HepG2 (cell line): Measurements from ENCODE around the gene MGAT2. TPM values are rescaled to one million over a fixed set of nuclear protein-coding genes. Genes with fewer than 3 reads are reported as not detected.
A peak's percentile ranks its signal among the peaks of the same experiment; 100 is the strongest.

ENCODE experiments used
- CEBPB ChIP-seq: IDR thresholded peaks from 2 replicates; pipeline ENCODE4 v1.6.1; 2011; ENCODE audit warnings: low read depth, low read length, improper control_type of control experiment, borderline replicate concordance
- ISL2 ChIP-seq: sonication (generic); formaldehyde crosslinking; IDR thresholded peaks from 2 replicates; pipeline ENCODE4 v1.5.0; 2020; ENCODE audit warnings: missing genetic modification reagents
- MLLT10 ChIP-seq: sonication (generic); formaldehyde crosslinking; IDR thresholded peaks from 2 replicates; pipeline ENCODE4 v1.4.0; 2020; ENCODE audit warnings: missing genetic modification reagents
- MXD4 ChIP-seq: IDR thresholded peaks from 2 replicates; pipeline ENCODE4 v1.6.1; 2016; ENCODE audit warnings: mild to moderate bottlenecking, missing biosample characterization, missing genetic modification reagents
- PLRG1 ChIP-seq: fragments of 450-650 bp; conservative IDR thresholded peaks from 2 replicates; pipeline ENCODE4 v1.6.1; 2016
- RFXAP ChIP-seq: sonication (generic); formaldehyde crosslinking; IDR thresholded peaks from 2 replicates; pipeline ENCODE4 v1.4.0; 2020; ENCODE audit warnings: missing genetic modification reagents, borderline replicate concordance
- SALL2 ChIP-seq: sonication (generic); formaldehyde crosslinking; IDR thresholded peaks from 2 replicates; pipeline ENCODE4 v1.8.1; 2023; ENCODE audit warnings: mild to moderate bottlenecking, missing genetic modification reagents, inconsistent platforms
- SNAPC2 ChIP-seq: sonication (generic); formaldehyde crosslinking; IDR thresholded peaks from 2 replicates; pipeline ENCODE4 v1.8.1; 2022; ENCODE audit warnings: mild to moderate bottlenecking, missing genetic modification reagents
- TAF15 ChIP-seq: fragments of 200-400 bp; formaldehyde crosslinking; IDR thresholded peaks from one replicate; pipeline ENCODE4 v1.6.1; 2018; ENCODE audit warnings: mild to moderate bottlenecking, low read depth, low read length; ENCODE audit not compliant: poor library complexity, severe bottlenecking
- ZEB1 ChIP-seq: IDR thresholded peaks from 2 replicates; pipeline ENCODE4 v1.6.1; 2012; ENCODE audit warnings: mild to moderate bottlenecking, low read depth, inconsistent platforms; ENCODE audit not compliant: insufficient replicate concordance
- ZFAT ChIP-seq: sonication (generic); formaldehyde crosslinking; conservative IDR thresholded peaks from 2 replicates; pipeline ENCODE4 v1.8.1; 2023; ENCODE audit warnings: missing genetic modification reagents, inconsistent platforms
- ZFY ChIP-seq: sonication (generic); formaldehyde crosslinking; IDR thresholded peaks from 2 replicates; pipeline ENCODE4 v1.4.0; 2020; ENCODE audit warnings: missing genetic modification reagents
- ZNF124 ChIP-seq: sonication (generic); formaldehyde crosslinking; IDR thresholded peaks from 2 replicates; pipeline ENCODE4 v1.4.0; 2020; ENCODE audit warnings: missing genetic modification reagents
- ZNF282 ChIP-seq: fragments of 450-650 bp; IDR thresholded peaks from 2 replicates; pipeline ENCODE4 v1.6.1; 2018; ENCODE audit not compliant: partially characterized antibody
- ZNF546 ChIP-seq: sonication (generic); formaldehyde crosslinking; conservative IDR thresholded peaks from 2 replicates; pipeline ENCODE4 v1.8.1; 2023; ENCODE audit warnings: mild to moderate bottlenecking, missing genetic modification reagents
- ZNF878 ChIP-seq: sonication (generic); formaldehyde crosslinking; IDR thresholded peaks from 2 replicates; pipeline ENCODE4 v1.8.1; 2023; ENCODE audit warnings: mild to moderate bottlenecking, missing genetic modification reagents, moderate library complexity
- ZSCAN31 ChIP-seq: sonication (generic); formaldehyde crosslinking; IDR thresholded peaks from 2 replicates; pipeline ENCODE4 v1.5.0; 2020; ENCODE audit warnings: low read depth, mild to moderate bottlenecking, missing genetic modification reagents
- polyA plus RNA-seq, 8 experiments: library from polyadenylated mRNA; depleted of rRNA in 3 of 8; stranded (reverse) in 7 of 8; unstranded in 1 of 8; fragments of >200 nt; fragmentation: Illumina TruSeq in 4 of 8; extraction: Trizol in 4 of 8; gene quantifications; 2 replicates each; pipeline versions ENCODE4 v1.2.1 to v1.2.3, GENCODE V29; 2011 to 2016; ENCODE audit warnings: low read depth in 4 of 8, missing spikeins in 1 of 8, mixed read lengths in 1 of 8; ENCODE audit not compliant: insufficient read depth in 1 of 8
- total RNA-seq, 5 experiments: library from RNA; depleted of rRNA; stranded (reverse); fragments of >200 nt; fragmentation: Illumina TruSeq; extraction: Trizol; gene quantifications; 2 replicates each; pipeline ENCODE4 v1.2.3, GENCODE V29; 2016; ENCODE audit warnings: low read depth in 1 of 5
- TF ChIP-seq, protein P1 (sequence below): IDR thresholded peaks from 2 replicates; pipeline ENCODE4 v1.6.1; 2016; ENCODE audit warnings: mild to moderate bottlenecking
- TF ChIP-seq, protein P2 (sequence below): sonication (generic); formaldehyde crosslinking; IDR thresholded peaks from 2 replicates; pipeline ENCODE4 v1.4.0; 2020; ENCODE audit warnings: missing genetic modification reagents, mild to moderate bottlenecking, borderline replicate concordance
- TF ChIP-seq, protein P3 (sequence below): sonication (generic); formaldehyde crosslinking; IDR thresholded peaks from 2 replicates; pipeline ENCODE4 v1.8.1; 2023; ENCODE audit warnings: mild to moderate bottlenecking, inconsistent platforms, moderate library complexity, missing genetic modification reagents, borderline replicate concordance
- TF ChIP-seq, protein P4 (sequence below): IDR thresholded peaks from 2 replicates; pipeline ENCODE4 v1.6.1; 2012; ENCODE audit warnings: inconsistent platforms

MGAT2 gene
- total and polyA plus RNA-seq, 2 of the 13 experiments (the other 11 are each of a cell fraction or from before 2014, with no cell fraction given): 12.9 to 51.9 TPM

DNA sequence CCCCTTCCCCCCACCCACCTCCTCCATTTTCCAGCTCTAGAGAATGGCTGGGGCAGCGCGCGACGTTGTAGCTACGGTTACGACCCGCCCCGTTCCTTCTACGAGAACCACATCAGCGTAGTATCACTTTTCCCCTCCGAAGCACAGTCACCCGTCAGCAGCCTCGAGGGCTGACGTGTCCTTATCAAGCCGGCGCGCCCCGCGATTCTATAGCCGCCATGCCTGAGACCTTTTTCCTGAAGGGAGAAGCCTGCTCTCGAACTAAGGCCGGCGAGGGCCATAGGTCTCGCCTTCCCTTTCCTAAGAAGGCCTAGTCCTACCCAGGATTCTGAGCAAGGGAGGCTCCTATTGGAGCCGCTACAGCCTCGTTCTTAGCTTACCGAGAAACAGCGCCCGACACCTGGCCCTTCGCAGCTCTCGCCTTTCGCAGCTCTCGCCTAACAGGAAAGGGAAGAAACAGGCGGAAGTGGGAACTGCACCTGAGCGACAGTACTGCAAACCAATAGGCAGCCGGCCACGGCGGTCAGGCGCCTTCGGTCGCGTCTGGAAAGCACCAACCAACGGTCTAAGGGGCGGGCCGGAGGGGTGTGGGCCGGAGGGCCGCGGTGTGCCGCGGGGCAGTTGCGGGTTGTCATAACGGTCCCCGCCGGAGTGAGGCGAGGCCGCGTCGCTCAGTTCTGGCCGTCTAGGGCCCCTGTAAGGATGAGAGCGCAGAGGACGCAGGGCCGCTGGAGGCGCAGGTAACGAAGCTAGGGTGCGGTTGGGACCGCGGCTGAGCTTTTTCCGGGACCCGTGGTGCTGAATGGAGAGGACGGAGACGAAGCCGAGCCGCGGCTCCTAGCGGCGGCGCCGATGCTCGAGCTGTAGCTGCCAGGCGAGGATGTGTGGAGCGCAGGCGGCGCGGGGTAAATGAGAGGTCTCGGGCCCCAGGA lies at the start of gene MGAT2, which contains the start of gene RPL36AL (continued):
- TF ChIP-seq, protein P1, sequence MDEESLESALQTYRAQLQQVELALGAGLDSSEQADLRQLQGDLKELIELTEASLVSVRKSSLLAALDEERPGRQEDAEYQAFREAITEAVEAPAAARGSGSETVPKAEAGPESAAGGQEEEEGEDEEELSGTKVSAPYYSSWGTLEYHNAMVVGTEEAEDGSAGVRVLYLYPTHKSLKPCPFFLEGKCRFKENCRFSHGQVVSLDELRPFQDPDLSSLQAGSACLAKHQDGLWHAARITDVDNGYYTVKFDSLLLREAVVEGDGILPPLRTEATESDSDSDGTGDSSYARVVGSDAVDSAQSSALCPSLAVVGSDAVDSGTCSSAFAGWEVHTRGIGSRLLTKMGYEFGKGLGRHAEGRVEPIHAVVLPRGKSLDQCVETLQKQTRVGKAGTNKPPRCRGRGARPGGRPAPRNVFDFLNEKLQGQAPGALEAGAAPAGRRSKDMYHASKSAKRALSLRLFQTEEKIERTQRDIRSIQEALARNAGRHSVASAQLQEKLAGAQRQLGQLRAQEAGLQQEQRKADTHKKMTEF: peak; percentile 79
- TF ChIP-seq SALL2 (no peak; the same call in 1 of the 2 replicates), MXD4 (no peak; the same call in 1 of the 2 replicates), MLLT10 (CRISPR knock-in tag) (0 out of 2 replicates have a peak, but pooled peaks have one; percentile 61), ZEB1 (peak; percentile 16), ZFY (peak; percentile 96), ZNF124 (CRISPR knock-in tag) (peak; percentile 23), RFXAP (CRISPR knock-in tag) (0 out of 2 replicates have a peak, but pooled peaks have one; percentile 5), TAF15 (no peak), CEBPB (no peak), ZNF282 (no peak), ZFAT (CRISPR knock-in tag) (no peak; the same call in 1 of the 2 replicates), ZNF546 (CRISPR knock-in tag) (peak; percentile 69; the same call in 1 of the 2 replicates), ISL2 (0 out of 2 replicates have a peak, but pooled peaks have one; percentile 22), ZSCAN31 (CRISPR knock-in tag) (peak; percentile 71; the same call in 1 of the 2 replicates), ZNF878 (CRISPR knock-in tag) (peak; percentile 7; the same call in 1 of the 2 replicates), SNAPC2 (CRISPR knock-in tag) (peak; percentile 93), PLRG1 (no peak)
- TF ChIP-seq, protein P2, sequence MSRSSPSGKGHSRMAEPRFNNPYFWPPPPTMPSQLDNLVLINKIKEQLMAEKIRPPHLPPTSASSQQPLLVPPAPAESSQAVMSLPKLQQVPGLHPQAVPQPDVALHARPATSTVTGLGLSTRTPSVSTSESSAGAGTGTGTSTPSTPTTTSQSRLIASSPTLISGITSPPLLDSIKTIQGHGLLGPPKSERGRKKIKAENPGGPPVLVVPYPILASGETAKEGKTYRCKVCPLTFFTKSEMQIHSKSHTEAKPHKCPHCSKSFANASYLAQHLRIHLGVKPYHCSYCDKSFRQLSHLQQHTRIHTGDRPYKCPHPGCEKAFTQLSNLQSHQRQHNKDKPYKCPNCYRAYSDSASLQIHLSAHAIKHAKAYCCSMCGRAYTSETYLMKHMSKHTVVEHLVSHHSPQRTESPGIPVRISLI (CRISPR knock-in tag): no peak
- TF ChIP-seq, protein P3, sequence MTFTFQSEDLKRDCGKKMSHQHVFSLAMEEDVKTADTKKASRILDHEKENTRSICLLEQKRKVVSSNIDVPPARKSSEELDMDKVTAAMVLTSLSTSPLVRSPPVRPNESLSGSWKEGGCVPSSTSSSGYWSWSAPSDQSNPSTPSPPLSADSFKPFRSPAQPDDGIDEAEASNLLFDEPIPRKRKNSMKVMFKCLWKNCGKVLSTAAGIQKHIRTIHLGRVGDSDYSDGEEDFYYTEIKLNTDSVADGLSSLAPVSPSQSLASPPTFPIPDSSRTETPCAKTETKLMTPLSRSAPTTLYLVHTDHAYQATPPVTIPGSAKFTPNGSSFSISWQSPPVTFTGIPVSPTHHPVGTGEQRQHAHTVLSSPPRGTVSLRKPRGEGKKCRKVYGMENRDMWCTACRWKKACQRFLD: 0 out of 2 replicates have a peak, but pooled peaks have one; percentile 20
- TF ChIP-seq, protein P4, sequence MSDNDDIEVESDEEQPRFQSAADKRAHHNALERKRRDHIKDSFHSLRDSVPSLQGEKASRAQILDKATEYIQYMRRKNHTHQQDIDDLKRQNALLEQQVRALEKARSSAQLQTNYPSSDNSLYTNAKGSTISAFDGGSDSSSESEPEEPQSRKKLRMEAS: peak; percentile 61
